Measurements from ENCODE around the gene LRBA.

DNA sequence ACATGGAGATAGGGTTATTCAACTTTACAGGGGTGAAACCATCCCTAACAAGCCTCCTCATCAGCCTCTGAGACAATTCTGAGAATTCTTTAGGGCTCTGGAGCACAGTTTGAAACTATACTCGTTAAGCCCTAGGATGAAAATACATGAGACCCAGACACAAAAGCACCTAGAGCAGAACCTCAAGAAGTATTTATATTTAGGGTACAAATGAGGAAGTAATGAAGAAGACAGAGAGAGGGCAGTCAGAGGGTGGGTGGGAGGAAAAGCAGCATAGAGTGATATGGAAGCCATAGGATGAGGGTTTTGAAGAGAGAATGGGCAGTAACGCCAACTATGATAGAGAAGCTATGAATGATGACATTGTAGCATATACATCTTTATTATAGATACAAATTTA, 686.6 kb downstream of the LRBA start:
- TF ChIP-seq, protein P1, sequence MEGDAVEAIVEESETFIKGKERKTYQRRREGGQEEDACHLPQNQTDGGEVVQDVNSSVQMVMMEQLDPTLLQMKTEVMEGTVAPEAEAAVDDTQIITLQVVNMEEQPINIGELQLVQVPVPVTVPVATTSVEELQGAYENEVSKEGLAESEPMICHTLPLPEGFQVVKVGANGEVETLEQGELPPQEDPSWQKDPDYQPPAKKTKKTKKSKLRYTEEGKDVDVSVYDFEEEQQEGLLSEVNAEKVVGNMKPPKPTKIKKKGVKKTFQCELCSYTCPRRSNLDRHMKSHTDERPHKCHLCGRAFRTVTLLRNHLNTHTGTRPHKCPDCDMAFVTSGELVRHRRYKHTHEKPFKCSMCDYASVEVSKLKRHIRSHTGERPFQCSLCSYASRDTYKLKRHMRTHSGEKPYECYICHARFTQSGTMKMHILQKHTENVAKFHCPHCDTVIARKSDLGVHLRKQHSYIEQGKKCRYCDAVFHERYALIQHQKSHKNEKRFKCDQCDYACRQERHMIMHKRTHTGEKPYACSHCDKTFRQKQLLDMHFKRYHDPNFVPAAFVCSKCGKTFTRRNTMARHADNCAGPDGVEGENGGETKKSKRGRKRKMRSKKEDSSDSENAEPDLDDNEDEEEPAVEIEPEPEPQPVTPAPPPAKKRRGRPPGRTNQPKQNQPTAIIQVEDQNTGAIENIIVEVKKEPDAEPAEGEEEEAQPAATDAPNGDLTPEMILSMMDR (IDR thresholded peaks at IDR 0.05): no peak
- TF ChIP-seq POLR2AphosphoS5 (IDR thresholded peaks at IDR 0.05) (no peak), POLR2A (IDR thresholded peaks at IDR 0.05) (no peak)

All from breast epithelium (tissue), 3 donors.